ENCODE results near the gene CC2D2B. TPM values are rescaled to one million over a fixed set of nuclear protein-coding genes. Genes with fewer than 3 reads are reported as not detected.
"Not testable (repeated sequence)": the region's sequence is repeated elsewhere in the genome, so short reads cannot be mapped to it uniquely, and the experiment has no call there.

Gene CC2D2B
- total RNA-seq, 1 experiment from 2014 or later: 0.09 TPM

DNA sequence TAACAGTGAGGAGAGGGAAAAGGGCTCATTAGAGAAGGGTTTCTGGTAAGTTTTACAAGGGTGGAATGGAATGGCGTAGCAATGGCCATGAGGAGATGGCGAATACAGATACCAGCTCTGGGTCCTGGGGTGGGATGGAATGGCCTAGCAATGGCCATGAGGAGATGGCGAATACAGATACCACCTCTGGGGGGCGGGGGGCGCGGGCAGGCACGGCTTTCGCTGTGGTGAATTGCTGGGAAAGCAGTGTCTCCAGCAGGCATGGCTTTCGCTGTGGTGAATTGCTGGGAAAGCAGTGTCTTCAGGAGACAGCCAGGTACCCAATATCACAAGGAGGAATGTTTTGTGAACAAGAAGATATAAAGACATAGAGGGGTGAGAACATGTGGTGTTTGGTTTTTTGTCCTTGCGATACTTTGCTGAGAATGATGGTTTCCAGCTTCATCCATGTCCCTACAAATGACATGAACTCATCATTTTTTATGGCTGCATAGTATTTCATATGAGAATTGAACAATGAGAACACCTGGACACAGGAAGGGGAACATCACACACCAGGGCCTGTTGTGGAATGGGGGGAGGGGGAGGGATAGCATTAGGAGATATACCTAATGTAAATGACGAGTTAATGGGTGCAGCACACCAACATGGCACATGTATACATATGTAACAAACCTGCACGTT lies 1.7 kb upstream of the CC2D2B start:
- DNase-seq (ENCODE audit: low spot score): not testable (repeated sequence)

DNA sequence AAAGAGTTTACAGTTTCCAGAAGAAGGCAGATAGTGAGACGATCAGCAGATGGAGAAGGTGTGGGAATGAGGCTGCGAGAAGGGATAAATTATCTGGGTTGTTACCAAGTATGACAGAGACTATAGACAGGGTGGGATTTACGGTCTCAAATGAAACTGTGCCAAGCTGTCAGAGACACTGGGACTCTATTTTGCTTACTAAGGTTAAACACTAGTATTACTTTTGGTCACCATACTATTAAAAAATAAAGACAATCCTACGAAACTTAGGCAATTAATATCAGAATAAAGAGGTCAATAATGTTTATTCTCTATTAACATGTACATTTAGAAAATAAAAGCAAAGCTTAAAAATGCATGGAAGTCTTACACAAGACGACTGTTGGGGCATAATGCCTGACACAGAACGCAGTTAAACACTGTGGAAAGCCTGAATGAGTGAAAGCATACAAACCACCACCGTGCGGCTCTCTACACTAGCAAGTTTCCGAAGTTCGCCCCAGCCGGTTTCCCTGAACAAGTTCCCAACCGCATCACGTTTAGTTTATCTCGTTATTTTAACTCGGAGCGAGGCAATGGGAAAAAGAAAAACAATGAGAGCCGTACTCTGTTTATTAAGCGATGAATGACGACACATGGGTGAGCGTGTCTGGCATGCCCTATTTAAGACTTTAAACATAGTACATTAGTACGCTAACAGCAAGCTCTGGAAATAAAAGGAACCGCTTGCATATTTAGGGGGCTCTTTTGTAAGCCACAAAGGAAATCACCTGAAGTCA lies 909 bp upstream of the CC2D2B start:
- peak; percentile 57 for DNase-seq (ENCODE audit: low spot score)

GRCh38 chr10:95908450-95908849 lies 675 bp downstream of the CC2D2B start:
- no peak for DNase-seq (ENCODE audit: low spot score)

GRCh38 chr10:95909561-95909960 lies 1.8 kb downstream of the CC2D2B start:
- DNase-seq (ENCODE audit: low spot score): no peak

- DNase-seq (ENCODE audit: low spot score): not testable (repeated sequence)
These were observed 8.3 kb downstream of the CC2D2B start for GRCh38 chr10:95916039-95916438.

DNA sequence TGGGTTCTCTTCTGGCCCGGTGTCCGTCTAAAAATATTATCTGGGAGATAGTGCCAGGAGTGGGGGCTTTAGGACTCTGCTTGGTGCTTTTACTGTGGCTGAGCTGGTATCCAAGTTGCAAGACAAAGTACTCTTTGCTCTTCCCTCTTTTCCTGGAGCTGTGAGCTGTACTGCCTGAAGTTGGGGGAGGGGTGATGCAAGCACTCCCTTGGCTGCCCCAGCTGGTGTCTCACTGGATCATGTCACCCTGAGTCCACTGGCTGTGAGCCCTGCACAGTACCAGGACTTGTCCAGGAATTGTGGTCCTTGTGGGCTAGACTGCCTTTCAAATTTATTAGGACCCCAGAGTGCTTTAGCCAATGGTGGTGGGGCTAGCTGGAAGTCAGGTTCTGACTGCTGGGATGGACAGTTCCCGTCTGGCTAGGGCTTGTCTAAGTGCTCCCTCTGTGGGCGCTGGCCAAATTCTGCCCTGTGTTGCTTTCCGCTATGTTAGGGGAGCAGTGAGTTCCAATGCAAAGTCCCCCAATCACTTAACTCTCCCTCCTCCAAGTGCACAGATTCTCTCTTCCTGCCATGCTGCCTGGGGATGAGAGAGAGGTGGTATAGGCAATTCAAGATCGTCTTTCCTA lies 13.1 kb downstream of the CC2D2B start:
- no peak for DNase-seq (ENCODE audit: low spot score)

- DNase-seq (ENCODE audit: low spot score): no peak
These were observed 17.3 kb downstream of the CC2D2B start for GRCh38 chr10:95925033-95925432.

DNA sequence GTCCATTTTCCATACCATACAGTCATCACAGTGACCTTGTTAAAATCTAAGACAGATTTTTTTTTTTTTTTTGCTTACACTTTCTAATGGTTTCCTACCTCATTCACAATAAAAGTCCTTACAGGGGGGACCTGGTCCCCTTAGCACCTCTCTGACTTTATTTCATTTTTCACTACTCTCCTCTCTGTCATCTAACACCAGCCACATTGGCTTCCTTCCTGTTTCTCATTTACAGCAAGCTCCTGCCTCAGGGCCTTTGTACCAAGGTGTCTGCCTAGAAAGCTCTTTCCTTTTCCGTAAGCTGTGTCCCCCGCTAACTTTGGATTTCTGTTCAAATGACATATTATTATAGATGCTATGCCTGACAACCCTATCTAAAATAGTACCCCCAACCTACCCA lies 27.7 kb downstream of the CC2D2B start:
- DNase-seq (ENCODE audit: low spot score): no peak

DNA sequence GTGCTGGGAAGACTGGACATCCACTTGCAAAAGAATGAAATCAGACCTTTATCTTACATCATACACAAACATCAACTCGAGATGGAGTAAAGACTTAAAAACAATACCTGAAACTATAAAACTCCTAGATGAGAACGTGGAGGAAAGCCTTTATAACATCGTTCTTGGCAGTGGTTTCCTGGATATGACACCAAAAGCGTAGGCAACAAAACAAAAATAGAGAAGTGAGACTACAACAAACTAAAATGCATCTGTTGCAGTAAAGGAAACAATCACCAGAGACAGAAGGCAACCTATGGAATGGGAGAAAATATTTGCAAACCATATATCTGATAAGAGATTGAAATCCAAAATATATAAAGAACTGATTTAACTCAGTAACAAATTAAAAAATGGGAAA lies 33.3 kb downstream of the CC2D2B start:
- no peak for DNase-seq (ENCODE audit: low spot score)

GRCh38 chr10:95963202-95963990 lies 55.6 kb downstream of the CC2D2B start:
- DNase-seq (ENCODE audit: low spot score): no peak

GRCh38 chr10:95963991-95964389 lies 56.2 kb downstream of the CC2D2B start:
- DNase-seq (ENCODE audit: low spot score): no peak

GRCh38 chr10:95964756-95965155 lies 57.0 kb downstream of the CC2D2B start:
- DNase-seq (ENCODE audit: low spot score): no peak

DNA sequence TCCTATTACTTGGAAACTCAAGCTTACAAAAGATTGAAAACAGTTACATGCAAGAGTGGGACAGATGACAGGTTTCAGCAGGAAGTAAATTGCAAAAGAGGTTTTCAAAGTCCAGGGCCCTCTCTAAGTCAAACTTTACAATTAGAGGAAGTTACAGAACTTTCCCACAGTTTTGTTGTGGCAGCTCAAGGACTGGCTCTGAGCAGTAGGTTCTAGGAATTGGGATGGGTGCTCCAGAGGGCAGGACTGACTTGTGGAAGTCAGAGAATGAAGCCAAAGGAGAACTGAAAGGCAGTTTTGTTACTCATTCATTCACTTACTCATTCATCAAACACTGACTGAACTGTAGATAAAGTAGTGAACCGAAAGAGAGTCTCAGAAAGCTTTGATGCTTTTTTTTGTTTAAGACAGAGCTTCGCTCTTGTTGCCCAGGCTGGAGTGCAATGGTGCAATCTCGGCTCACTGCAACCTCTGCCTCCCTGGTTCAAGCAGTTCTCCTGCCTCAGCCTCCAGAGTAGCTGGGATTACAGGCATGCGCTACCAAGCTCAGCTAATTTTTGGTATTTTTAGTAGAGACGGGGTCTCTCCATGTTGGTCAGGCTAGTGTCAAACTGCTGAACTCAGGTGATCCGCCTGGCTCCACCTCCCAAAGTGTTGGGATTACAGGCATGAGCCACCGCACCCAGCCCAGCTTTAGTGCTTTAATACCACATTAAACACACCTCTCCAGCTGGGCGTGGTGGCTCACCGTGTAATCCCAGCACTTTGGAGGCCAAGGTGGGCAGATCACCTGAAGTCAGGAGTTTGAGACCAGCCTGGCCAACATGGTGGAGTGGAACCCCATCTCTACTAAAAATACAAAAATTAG lies 68.8 kb downstream of the CC2D2B start:
- no peak for DNase-seq (ENCODE audit: low spot score)

DNA sequence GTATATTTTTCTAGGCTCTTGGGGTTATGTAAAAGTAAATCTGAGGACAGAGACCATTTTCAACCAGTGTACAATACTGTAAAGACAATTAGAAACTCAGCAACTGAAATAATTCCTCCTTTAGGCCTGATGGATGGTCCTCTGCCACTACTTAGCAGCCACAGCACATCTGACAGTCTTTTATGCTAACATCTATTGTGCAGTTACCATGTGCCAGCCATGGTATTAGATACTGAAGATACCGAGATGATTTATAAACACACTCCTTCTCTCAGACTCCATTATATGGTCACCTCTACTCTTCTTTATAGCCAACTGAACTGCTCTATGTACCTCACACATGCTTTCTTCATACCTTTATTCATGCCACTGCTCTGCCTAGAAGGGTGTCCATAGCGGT lies 74.4 kb downstream of the CC2D2B start:
- no peak for DNase-seq (ENCODE audit: low spot score)

DNA sequence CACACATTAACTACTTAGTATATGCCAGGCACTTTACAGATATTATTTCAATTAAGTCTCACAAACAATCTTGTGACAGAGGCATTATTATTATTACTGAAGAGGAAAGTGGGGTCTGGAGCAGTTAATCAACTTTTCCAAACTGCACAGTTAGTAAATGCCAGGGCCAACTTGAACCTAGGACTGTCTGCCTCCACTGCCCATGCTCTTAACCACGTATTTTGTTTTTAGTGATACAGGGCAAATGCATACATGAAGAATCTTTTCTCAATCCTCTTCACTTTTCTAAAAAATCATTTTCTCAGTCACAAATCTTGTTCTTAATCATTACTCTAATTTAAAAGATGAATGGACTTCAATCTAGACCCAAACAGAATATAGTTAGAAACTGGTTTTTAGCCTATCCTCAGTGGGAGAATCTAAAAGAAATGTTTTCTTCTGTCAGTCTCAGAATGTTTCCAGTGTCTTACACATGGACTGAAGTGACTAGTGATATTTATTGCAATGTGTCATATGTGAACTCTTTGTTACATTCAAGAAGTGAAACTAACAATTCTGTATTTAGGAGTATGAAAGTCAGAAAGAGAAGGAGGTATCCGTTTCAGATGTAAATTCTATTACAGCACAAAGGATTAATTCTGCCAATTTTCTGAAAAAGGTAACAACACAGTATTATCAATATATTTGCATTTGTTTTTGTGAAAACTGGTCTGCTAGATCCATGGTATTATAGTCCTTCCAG lies 80.1 kb downstream of the CC2D2B start:
- no peak for DNase-seq (ENCODE audit: low spot score)

DNA sequence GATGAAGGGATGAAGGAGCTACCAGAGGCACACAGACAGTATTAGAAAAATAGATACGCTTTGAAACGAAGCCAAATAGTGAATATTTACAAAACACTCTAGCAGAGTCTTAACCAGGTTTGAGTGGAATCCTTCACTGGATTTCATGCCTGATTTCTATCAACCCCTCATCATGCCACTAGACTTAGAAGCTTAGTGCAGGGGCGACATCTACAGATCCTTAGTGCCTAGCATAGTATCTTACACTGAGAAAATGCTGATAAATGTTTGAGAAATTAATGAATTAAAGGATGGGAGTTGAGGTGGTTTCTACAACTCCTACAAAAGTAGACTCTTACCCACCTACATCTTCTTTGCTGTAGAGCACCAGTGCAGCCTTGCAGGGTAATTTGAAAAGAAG lies 80.9 kb downstream of the CC2D2B start:
- DNase-seq (ENCODE audit: low spot score): no peak

DNA sequence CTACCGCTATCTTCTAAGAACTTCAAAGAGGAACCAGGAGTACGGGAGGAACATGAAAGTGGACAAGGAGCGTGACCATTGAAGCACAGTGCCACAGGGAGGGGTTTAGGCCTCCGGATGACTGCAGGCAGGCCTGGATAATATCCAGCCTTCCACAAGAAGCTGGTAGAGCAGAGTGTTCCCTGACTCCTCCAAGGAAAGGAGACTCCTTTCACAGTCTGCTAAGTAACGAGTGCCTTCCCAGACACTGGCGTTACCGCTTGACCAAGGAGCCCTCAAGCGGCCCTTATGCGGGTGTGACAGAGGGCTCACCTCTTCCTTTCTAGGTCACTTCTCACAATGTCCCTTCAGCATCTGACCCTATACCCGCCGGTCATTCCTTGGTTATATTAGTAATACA lies 86.6 kb downstream of the CC2D2B start:
- not testable (repeated sequence) for DNase-seq (ENCODE audit: low spot score)

GRCh38 chr10:95998255-95998784 lies 90.5 kb downstream of the CC2D2B start:
- DNase-seq (ENCODE audit: low spot score): no peak

DNA sequence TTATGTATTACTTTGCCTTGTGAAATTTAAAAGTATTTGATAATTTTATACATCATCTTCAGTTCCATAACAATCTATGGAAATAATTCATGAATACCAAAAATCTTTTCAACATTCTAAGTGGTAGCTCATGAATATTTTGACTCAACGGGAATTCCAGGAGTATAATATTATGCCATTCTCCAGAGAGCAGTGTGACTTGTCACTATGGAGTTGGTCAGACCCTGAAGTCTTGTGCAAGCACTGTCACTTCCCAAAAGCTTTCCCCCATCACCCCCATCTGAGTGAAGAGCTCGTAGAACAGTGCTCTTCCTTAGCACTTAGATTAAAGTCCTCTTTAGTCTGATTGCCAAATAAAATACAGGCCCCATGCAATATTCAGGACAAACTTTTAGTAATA lies 106.2 kb downstream of the CC2D2B start:
- no peak for DNase-seq (ENCODE audit: low spot score)

DNA sequence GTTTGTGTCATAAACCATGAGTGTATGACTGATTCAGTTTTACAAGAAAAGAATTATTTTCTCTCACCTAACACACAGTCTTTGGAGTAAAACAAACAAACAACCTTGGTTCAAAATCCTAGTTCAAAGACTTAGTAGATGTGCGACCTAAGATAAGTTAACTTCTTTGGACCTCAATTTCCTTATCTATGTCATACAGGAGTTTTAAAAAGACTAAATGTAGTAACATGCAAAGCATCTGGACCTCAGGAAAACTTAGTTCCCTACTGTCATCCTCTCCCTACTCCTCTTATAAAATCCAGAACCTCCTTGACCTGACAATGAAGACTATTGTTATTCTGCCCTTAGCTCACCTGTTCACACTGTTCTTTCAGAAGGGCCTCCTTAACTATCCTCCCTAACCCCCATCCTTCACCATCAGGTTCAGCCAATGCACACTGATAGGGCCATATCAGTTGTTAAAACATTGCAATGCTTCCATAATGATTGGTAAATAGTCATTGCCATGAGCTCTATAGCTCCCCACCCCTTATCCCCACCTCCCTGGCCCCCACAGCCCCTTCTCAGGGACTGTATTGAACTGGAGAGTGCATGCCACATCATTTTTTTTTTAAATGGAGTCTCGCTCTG lies 106.8 kb downstream of the CC2D2B start:
- DNase-seq (ENCODE audit: low spot score): no peak

All from A172 (cell line).